Endometrial microvascular endothelial cells (primary cell): ENCODE results near the gene WFIKKN2. TPM values are rescaled to one million over a fixed set of nuclear protein-coding genes. Genes with fewer than 3 reads are reported as not detected.
"Not testable (repeated sequence)": the region's sequence is repeated elsewhere in the genome, so short reads cannot be mapped to it uniquely, and the experiment has no call there.

ENCODE experiments used
- in situ Hi-C: cut with HindIII; loops from 2 replicates; pipeline ENCODE4 v1.10.0; 2017; ENCODE audit warnings: low sequenced_read_pairs, low pct_unique_long_range_greater_than_20kb; ENCODE audit errors: inconsistent ontology term
- total RNA-seq: library from RNA; depleted of rRNA; stranded (reverse); fragments of >200 nt; gene quantifications from one replicate; pipeline ENCODE4 v1.2.3, GENCODE V29; 2015; ENCODE audit errors: inconsistent ontology term

The WFIKKN2 gene
- total RNA-seq, 1 donor from 2014 or later = not detected

DNA sequence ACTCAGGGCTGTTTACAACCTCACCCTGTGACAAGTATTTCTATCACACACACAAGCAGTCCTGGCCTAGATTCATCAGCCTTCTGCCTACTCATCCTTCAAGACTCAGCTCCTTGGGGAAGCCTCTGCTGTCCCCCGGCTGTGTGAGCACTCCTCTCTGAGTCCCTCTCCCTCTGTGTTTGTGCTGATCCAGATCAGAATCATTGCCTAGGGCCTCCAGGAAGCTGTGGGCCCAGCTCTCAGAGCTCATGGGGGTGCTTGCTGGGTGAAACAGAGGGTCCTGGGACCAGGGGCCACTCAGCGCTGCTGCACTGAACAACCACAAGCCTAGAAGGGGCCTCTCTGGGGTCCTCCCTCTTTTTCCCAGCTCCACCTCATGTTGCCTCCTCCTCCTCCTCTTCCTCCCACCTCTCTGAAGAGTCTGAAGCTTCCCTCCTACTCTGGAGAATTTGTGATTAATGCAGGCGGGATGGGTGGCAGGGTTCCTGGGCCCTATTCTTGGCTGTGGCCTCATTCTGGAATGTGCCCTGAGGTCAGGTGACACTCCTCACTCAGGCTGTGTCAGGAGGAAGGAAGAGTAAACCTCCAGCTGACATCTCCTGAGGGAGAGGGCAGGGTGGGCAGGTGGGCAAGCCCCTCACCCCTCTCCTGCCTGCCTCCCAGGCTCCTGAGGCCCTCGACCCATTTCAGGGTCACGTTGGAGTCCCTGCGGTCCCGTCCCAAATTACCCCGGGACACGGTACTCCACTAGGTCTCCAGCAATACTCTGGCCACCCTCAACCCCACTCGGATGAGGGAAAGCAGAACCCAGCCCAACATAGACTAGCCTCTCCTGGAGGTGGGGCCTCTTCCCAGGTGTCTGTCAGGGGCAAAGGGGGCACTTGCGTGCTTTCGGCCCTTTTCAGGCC, 10.1 kb downstream of the WFIKKN2 start:
- in situ Hi-C loops = no loop called here

DNA sequence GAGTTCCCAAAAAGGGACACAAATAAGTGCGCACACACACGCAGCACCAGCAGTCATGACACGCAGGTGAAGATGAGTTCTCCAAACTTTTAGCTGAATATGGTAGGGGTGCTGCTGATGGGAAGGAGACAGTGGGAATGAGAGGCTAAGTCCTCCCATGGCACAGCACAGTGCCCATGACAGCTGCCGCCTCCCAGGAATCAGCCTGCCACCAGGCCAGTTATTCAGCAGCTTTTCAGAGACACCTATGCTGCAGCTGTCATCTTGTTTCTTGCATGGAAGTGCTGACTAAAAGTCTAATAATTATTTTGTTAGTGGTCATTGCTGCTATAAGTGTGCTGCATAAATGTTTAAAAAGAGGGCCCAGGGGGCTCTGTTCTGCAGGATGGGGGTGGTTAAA, 12.2 kb downstream of the WFIKKN2 start:
- in situ Hi-C loops = no loop called here

DNA sequence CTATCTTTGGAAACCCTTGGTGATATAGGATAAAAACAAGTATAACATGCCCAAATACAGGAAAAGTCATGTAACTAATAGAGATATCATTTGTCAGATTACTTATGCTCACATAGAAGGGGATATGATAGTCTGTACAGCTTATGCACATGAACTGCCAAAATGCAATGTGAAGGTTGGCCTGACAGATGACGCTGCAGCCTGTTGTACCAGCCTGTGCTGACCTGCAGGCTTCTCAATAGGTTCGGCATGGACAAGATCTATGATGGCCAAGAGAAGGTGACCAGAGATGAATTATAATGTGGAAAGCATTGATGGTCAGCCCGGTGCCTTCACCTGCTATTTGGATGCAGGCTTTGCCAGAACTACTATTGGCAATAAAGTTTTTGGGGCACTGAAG, 12.7 kb downstream of the WFIKKN2 start:
- in situ Hi-C loops = no loop called here

DNA sequence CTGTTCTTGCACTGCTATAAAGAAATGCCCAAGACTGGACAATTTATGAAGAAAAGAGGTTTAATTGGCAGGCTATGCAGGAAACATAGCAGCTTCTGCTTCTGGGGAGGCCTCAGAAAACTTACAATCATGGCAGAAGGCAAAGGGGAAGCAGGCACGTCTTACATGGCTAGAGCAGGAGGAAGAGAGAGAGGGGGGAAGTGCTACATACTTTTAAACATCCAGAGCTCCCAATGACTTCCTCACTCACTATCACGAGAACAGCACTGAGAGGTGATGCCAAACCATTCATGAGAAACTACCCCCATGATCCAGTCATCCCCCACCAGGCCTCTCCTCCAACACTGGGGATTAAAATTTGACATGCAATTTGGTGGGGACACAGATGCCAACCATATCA, 13.3 kb downstream of the WFIKKN2 start:
- in situ Hi-C loops = no loop called here

DNA sequence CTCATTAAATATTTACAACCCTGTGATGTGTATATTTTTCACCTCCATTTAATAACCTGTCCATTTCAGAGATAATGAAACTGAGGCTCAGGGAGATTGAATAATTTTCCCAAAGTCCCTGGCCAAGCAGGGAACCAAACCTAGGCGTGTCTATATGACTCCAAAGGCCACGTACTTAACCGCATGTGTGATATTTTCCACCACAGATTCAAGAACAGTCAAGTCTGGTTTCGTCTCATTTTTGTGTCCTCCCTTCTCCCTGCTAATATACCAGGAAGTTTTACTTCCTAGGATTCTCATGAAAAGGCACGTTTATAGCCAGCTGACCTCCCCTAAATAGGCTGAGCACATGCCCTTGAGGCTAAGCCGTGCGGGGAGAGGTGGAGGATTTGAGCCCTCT, 15.3 kb downstream of the WFIKKN2 start:
- in situ Hi-C loops = no loop called here

DNA sequence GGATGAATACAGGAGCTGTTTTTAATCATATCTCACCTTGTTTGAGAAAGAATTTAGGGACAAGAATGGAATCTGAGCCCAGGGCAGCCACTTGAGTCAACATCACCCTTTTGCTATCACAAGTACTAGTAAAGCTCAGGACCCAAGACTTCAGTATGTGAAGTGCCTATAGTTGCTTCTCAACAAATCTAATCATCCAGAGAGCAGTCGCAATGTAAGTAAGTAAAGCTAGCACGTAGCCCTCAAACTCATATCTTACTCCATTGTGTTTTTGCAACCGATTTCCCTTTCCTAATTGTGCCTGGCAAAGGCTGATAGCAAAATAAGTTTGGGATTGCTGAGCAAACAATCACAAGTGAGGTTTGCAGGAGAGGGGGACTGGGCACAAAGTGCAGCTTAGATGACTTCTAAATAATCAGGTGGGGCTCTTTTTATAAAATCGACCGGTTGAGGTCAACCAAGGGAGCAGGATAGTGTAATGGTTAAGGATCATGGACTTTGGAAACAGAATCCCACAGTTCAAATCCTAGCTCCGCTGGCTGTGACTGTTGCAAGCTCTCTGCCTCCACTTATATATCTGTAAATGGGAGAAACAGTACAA, 17.7 kb downstream of the WFIKKN2 start:
- in situ Hi-C loops = no loop called here

DNA sequence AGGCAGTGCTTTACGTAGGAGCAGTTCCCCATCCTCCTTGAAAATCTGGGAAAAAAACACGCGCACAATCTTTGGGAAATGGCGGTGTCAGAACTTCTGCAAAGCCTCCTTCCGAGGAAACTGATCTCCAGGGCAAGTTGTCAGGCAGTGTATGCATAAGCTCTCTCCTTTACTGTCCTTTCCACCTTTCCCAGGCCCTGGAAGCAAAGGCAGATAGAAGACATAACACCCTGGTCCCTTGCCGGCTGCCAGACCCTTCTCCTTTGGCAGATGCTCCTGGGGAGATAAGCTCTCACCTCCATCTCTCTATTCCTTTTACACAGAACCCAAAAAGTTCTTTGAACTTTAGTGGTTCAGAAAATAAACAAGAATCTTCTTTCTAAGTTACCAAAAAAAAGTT, 18.4 kb downstream of the WFIKKN2 start:
- in situ Hi-C loops = no loop called here

DNA sequence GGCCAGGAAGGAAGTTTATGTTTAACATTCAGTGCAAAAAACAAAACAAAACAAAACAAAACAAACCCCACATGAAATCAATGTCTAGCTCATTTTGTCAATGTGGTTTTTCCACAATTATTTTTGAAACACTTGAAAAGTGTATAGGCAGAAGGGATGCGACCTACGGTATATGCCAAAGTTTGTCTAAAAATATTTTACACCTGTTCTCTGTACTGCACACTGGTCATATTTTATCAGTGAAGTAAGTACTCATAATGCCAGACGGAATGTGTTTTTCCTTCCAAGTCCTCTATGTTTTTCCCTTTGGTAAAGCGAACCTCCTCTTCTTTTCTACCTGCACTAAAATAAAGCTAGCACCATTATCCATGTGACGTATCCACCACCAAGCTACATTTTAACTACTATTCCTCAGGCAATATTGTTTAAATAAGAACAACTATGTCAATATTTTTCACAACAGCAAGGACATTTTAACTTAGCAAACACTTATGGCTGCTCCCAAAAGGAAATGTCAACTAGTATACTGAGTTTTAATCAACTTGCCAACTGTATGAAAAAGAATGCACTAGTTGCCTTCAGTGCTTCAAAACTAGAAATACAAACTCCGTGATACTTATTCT, 20.4 kb downstream of the WFIKKN2 start:
- in situ Hi-C loops = no loop called here

DNA sequence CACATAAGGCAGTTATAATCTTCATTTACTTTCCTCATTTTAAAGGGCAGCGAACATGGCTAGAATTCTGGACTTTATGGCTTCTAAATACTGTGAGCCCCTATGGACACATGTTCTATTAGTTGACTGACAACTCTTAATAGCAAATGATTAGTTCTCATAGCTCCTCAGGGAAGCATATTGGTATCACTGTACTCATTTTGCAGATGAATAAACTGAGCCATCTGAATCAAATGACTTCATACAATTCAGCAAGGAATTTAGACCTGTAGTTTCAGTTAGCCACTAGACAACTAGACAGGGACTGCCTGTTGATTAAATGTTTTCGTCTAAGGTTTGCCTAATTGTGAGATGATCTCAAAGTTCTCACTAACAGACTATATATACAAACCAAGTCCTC, 21.0 kb downstream of the WFIKKN2 start:
- in situ Hi-C loops = no loop called here

DNA sequence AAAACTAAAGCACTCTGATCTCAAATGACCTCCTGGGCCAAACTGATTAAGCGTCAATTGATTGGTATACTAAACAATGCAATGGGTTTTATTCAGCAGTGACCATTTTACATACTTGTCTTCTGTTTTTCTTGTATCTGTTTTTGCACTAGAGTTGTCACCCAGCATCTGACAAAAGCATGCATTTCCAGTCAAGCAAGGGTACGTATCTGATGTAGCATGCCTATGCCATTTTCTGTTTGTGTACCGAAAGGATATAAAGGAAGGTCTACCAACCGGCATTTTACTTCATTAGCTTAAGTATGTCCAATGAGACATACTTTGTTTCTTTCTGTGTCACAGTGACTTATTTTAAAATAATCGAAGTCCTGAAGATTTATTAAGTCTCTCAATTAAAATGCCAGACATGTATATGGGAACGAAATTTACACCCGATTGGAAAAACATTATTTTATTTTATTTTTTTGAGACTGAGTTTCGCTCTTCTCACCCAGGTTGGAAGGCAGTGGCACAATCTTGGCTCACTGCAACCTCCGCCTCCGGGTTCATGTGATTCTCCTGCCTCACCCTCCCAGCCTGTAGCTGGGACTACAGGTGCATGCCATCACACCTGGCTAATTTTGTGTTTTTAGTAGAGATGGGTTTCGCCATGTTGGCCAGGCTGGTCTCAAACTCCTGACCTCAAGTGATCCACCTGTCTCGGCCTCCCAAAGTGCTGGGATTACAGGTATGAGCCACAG, 23.3 kb downstream of the WFIKKN2 start:
- in situ Hi-C loops = no loop called here

DNA sequence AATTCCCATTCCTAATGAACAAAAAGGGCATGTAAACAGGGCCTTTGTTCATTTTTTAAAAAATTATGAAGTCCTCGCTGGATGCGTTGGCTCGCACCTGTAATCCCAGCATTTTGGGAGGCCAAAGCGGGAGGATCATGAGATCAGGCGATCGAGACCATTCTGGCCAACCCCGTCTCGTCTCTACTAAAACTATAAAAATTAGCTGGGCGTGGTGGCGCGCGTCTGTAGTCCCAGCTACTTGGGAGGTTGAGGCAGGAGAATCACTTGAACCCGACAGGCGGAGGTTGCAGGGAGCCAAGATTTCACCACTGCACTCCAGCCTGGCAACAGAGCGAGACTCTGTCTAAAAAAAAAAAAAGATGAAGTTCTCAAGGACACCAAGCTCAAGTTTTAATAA, 24.3 kb downstream of the WFIKKN2 start:
- in situ Hi-C loops = not testable (repeated sequence)

DNA sequence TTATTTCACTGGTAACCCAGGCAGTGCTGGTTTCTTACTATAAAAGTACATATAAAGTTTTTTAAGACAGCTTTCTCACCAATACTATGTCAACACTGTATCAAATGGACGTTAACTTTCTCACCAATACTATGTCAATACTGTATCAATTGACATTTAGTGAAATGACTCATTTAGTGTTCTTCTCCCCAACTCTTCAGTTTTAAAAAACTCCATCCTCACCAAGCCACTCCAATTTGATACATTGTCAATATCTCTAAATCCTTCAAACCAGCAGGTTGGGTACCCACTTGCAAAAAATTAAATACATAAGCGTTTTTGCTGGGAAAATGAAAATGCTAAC, 25.9 kb downstream of the WFIKKN2 start:
- in situ Hi-C loops = no loop called here

DNA sequence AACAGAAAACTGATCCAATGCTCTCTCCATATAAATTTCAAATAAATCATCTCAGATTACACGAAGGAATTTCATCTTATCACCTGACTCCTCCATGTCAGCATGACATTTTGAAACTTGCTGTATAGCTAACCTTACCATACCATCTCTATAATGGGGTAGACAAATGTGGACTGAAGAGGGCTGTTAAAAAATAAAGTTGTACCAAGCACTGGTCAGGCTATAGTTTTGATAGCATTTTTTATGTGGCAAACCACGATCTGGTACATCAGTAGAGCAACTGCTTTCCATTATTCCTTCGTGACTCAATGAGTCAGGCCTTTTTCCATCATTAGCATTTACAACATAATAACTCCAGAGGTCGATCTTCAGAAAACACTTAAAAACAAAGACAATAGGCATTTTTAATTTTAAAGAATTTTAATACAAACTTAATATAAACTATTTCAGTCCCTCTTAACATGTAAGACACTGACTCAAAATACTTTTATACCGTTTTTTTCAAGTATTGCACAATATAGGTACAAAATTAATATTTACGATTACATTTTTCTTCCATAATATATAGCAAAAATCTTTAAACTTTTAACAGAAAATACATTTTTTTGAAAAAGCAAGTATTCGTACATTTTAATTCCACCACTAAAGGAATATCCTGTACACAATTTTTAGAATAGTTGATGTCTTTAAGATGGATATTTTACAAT, 26.6 kb downstream of the WFIKKN2 start:
- in situ Hi-C loops = no loop called here

DNA sequence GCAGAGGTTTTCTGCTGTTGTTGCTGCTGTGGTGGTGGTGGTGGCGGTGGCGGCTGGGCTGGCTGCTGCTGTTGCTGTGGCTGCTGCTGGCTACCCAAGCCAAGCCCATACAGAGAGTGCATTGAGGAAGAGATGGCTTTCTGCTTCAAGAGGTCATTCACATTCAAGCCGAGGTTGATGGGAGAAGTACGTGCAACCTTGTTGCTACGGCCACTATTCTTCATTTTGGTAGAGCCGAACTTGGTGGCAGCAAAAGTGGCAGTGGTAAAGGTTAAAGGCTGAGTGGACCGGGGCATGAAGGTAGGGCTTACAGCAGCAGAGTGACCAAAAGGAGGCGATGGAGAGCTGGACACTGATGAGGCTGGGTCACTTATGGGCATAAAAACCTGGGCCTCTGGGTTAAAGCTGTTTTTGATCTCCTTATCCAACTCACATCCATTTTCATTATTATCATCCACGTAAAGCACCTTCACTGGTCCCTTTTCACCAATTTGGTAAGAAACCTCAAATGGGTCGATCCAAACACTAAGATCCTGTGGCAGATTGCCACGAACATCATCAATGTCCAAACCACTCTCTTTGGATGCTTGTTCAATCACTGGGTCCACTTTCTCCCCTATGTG, 27.9 kb downstream of the WFIKKN2 start:
- in situ Hi-C loops = no loop called here

DNA sequence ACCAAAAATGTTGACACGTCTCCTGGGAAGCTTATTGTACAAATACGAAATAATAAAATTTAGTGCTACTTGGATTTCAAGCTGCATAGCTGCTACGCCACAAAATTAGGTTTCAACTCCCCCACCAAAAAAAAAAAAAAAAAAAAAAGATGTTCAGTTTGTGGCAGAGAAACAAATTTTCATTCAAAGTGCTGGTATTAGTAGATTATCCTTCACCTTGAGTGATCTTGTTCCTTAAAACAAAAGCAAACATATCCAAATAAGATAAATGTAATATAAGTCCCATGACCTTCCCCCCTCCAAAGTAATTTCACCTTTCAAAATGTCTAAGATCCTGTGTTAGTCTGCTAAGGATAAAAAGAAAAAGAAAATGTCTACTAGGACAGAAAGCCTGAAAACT, 28.5 kb downstream of the WFIKKN2 start:
- in situ Hi-C loops = no loop called here

DNA sequence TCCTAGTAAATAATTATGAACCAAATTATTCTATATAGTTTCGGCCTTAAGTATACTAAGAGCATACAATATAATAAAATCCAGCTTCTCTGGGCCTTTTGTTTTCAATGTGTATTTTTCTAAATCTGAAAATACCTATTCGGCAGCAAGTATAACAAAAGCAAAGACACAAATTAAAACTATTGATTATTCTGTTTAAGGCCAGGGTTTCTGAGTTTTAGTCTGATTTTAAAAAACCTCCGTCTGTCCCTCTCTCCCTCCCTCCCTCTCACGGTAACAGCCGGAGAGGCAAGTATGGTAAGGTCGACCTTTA, 29.3 kb downstream of the WFIKKN2 start:
- in situ Hi-C loops = no loop called here

DNA sequence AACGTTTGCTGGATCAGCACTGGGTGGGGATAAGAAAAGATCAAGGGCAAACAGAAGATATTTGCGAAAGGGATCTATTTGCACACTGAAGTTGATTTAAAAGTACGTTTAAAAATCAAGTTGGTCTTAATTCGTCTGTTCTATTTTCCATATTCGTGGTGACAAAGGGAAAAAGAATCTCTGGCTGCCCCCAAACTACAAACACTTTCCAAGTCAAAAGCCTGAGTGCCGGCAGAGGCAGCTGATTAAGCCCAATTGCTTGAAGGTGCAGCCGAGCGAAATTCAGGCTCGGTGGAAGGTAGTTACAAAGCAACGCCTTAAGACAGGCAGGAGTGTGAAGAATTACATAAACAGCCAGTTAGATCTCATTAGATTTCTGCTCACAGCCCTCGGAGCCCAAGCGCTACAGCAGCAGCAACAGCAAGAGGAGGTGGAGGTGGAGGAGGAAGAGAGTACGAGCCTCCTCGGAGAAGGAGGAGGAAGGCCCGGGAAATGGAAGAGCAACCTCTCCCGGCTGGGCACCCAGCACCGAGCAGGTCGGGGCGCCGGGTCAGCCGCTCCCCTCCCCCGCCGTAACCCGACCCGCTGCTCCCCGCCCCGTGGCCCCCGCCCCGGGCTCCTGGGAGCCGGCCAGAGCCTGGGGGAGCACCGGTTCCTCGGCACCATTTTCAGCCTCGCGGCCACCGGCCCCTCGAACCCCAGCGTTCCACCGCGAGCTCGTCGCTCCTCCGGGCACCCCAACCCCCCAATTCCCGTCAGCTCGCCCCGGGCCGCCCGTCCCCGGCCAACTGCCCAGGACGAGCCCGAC, 29.9 kb downstream of the WFIKKN2 start:
- in situ Hi-C loops = no loop called here

DNA sequence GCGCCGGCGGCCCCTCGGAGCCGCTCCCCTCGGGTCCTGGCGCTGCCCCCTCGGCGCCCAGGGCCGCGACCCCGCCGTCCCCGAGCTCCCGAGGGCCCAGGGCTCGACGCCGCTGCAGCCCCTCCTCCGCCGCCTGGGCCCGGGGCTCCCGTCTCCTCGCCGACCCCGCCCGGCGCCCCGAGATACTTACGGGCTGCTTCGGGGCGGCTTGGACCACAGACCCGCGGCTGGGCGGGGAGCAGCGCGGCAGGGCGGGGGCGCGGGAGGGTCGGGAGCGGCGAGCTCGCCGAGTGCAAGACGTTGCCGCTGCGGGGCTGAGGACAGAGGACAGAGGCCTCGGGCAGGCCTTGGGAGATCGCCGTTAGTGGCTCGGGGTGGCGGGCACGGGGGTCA, 30.5 kb downstream of the WFIKKN2 start:
- in situ Hi-C loops = no loop called here
